Gastroesophageal sphincter (tissue), 3 donors: ENCODE results near the gene PRTG.

ENCODE experiments used
- CTCF ChIP-seq, 4 experiments: fragments of 200-600 bp in 2 of 4; fragments of 450-650 bp in 2 of 4; sonication (generic) in 1 of 4; IDR thresholded peaks; one replicate each; pipeline ENCODE4 v1.5.1; 2017 to 2019; ENCODE audit warnings: antibody characterized with exemption in 4 of 4, mild to moderate bottlenecking in 2 of 4, moderate library complexity in 2 of 4
- EP300 ChIP-seq: sonication (generic); formaldehyde crosslinking; IDR thresholded peaks from one replicate; pipeline ENCODE4 v1.6.1; 2017; ENCODE audit warnings: antibody characterized with exemption, mild to moderate bottlenecking
- POLR2A ChIP-seq, 2 donors: fragments of 450-650 bp; IDR thresholded peaks; one replicate each; pipeline ENCODE4 v1.6.1; 2017; ENCODE audit warnings: antibody characterized with exemption in 2 of 2, mild to moderate bottlenecking in 2 of 2, moderate library complexity in 1 of 2
- POLR2AphosphoS5 ChIP-seq: sonication (generic); formaldehyde crosslinking; IDR thresholded peaks from one replicate; pipeline ENCODE4 v1.6.1; 2017; ENCODE audit warnings: antibody characterized with exemption

- no peak for TF ChIP-seq CTCF (IDR thresholded peaks at IDR 0.05)
- TF ChIP-seq POLR2A (IDR thresholded peaks at IDR 0.05) = no peak
- no peak for TF ChIP-seq EP300
- TF ChIP-seq POLR2AphosphoS5 = no peak
Measured at GRCh38 chr15:55770806-55771205, 27.9 kb upstream of the PRTG start.
